ENCODE results near the gene PPID. TPM values are rescaled to one million over a fixed set of nuclear protein-coding genes. Genes with fewer than 3 reads are reported as not detected.

Gene PPID
- polyA plus RNA-seq, 1 donor from 2014 or later, result 65.2 TPM

DNA sequence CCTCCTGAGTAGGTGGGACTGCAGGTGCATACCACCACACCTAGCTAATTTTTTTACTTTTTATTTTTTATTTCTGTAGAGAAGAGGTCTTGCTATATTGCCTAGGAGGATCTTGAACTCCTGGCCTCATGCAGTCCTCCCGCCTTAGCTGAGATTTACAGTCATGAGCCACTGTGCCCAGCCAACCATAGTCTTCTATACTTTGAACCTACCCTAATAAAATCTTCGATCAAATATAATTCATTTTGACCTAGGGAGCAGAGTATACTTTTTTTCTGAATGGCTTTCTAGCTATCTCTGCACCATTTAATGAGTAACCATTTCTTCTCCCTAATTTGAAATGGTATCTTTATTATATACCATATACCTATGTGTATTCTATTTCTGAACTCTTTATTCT lies 44.4 kb downstream of the PPID start:
- Histone ChIP-seq H3K9me3 (ENCODE audit: low read length) (no peaks in the 10 kb centered on the region), H3F3A (ENCODE audit: insufficient read depth, low read length, poor library complexity, severe bottlenecking) (no peaks in the 10 kb centered on the region), H3K9me2 (ENCODE audit: insufficient read depth, low read length) (no peaks in the 10 kb centered on the region), H3K4me3 (ENCODE audit: low read length) (no peak overlapping the region), H2AFZ (ENCODE audit: low read depth, low read length) (no peak overlapping the region), H3K4me2 (ENCODE audit: low read length) (no peak overlapping the region), H3K27ac (ENCODE audit: low read length) (no peak overlapping the region), H3K79me2 (replicated peaks; ENCODE audit: insufficient read depth, low read length) (peaks cover under 1% of the 10 kb centered on the region), H4K20me1 (ENCODE audit: insufficient read depth) (no peaks in the 10 kb centered on the region), H3K36me3 (ENCODE audit: insufficient read depth, low read length) (no peaks in the 10 kb centered on the region), H3K9ac (ENCODE audit: low read length) (no peak overlapping the region), H3K27me3 (ENCODE audit: insufficient read depth, low read depth, low read length) (no peaks in the 10 kb centered on the region)
- TF ChIP-seq MXI1 (conservative IDR thresholded peaks at IDR 0.05; ENCODE audit: poor library complexity, severe bottlenecking), result no peak
- TF ChIP-seq, protein P1, sequence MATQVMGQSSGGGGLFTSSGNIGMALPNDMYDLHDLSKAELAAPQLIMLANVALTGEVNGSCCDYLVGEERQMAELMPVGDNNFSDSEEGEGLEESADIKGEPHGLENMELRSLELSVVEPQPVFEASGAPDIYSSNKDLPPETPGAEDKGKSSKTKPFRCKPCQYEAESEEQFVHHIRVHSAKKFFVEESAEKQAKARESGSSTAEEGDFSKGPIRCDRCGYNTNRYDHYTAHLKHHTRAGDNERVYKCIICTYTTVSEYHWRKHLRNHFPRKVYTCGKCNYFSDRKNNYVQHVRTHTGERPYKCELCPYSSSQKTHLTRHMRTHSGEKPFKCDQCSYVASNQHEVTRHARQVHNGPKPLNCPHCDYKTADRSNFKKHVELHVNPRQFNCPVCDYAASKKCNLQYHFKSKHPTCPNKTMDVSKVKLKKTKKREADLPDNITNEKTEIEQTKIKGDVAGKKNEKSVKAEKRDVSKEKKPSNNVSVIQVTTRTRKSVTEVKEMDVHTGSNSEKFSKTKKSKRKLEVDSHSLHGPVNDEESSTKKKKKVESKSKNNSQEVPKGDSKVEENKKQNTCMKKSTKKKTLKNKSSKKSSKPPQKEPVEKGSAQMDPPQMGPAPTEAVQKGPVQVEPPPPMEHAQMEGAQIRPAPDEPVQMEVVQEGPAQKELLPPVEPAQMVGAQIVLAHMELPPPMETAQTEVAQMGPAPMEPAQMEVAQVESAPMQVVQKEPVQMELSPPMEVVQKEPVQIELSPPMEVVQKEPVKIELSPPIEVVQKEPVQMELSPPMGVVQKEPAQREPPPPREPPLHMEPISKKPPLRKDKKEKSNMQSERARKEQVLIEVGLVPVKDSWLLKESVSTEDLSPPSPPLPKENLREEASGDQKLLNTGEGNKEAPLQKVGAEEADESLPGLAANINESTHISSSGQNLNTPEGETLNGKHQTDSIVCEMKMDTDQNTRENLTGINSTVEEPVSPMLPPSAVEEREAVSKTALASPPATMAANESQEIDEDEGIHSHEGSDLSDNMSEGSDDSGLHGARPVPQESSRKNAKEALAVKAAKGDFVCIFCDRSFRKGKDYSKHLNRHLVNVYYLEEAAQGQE (IDR thresholded peaks at IDR 0.05; ENCODE audit: borderline replicate concordance), result no peak
- TF ChIP-seq SMC3 (conservative IDR thresholded peaks at IDR 0.05; ENCODE audit: poor library complexity), result no peak
- no peak for TF ChIP-seq EP300 (conservative IDR thresholded peaks at IDR 0.05; ENCODE audit: poor library complexity, severe bottlenecking)
- no peak for TF ChIP-seq RAD21 (conservative IDR thresholded peaks at IDR 0.05)
- no peak for TF ChIP-seq TAF1 (IDR thresholded peaks at IDR 0.05; ENCODE audit: low read depth)
- TF ChIP-seq POLR2AphosphoS5 (IDR thresholded peaks at IDR 0.05), result no peak
- no peak for TF ChIP-seq EZH2 (IDR thresholded peaks at IDR 0.05; ENCODE audit: borderline replicate concordance, insufficient read depth, low read length, poor library complexity, severe bottlenecking)
- TF ChIP-seq, protein P2, sequence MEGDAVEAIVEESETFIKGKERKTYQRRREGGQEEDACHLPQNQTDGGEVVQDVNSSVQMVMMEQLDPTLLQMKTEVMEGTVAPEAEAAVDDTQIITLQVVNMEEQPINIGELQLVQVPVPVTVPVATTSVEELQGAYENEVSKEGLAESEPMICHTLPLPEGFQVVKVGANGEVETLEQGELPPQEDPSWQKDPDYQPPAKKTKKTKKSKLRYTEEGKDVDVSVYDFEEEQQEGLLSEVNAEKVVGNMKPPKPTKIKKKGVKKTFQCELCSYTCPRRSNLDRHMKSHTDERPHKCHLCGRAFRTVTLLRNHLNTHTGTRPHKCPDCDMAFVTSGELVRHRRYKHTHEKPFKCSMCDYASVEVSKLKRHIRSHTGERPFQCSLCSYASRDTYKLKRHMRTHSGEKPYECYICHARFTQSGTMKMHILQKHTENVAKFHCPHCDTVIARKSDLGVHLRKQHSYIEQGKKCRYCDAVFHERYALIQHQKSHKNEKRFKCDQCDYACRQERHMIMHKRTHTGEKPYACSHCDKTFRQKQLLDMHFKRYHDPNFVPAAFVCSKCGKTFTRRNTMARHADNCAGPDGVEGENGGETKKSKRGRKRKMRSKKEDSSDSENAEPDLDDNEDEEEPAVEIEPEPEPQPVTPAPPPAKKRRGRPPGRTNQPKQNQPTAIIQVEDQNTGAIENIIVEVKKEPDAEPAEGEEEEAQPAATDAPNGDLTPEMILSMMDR (IDR thresholded peaks at IDR 0.05; ENCODE audit: poor library complexity, severe bottlenecking), result no peak

DNA sequence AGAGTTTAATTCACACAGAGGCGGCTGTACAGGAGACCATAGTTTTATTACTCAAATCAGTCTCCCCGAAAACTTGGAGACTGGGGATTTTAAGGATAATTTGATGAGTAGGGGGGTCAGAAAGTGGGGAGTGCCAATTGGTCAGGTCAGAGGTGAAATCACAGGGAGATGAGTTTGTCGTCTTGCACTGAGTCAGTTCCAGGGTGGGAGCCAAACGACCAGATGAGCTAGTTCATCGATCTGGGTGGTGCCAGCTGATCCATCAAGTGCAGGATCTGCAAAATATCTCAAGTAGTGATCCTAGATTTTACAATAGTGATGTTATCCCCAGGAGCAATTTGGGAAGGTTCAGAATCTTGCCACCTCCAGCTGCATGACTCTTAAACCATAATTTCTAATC lies 47.1 kb downstream of the PPID start:
- no peak for TF ChIP-seq EZH2 (IDR thresholded peaks at IDR 0.05; ENCODE audit: borderline replicate concordance, insufficient read depth, low read length, poor library complexity, severe bottlenecking)
- no peak for TF ChIP-seq MXI1 (conservative IDR thresholded peaks at IDR 0.05; ENCODE audit: poor library complexity, severe bottlenecking)
- no peak for TF ChIP-seq SMC3 (conservative IDR thresholded peaks at IDR 0.05; ENCODE audit: poor library complexity)
- no peak for TF ChIP-seq EP300 (conservative IDR thresholded peaks at IDR 0.05; ENCODE audit: poor library complexity, severe bottlenecking)
- TF ChIP-seq POLR2AphosphoS5 (IDR thresholded peaks at IDR 0.05), result no peak
- TF ChIP-seq, protein P2 (IDR thresholded peaks at IDR 0.05; ENCODE audit: poor library complexity, severe bottlenecking), result no peak
- TF ChIP-seq RAD21 (conservative IDR thresholded peaks at IDR 0.05), result no peak
- TF ChIP-seq TAF1 (IDR thresholded peaks at IDR 0.05; ENCODE audit: low read depth), result no peak
- TF ChIP-seq, protein P1 (IDR thresholded peaks at IDR 0.05; ENCODE audit: borderline replicate concordance), result no peak
- Histone ChIP-seq H3K4me2 (ENCODE audit: low read length) (no peak overlapping the region), H3K9me2 (ENCODE audit: insufficient read depth, low read length) (no peaks in the 10 kb centered on the region), H3K36me3 (ENCODE audit: insufficient read depth, low read length) (no peaks in the 10 kb centered on the region), H3K4me3 (ENCODE audit: low read length) (no peak overlapping the region), H3K9me3 (ENCODE audit: low read length) (no peaks in the 10 kb centered on the region), H3K79me2 (replicated peaks; ENCODE audit: insufficient read depth, low read length) (peaks cover 7% of the 10 kb centered on the region), H3K9ac (ENCODE audit: low read length) (no peak overlapping the region), H3F3A (ENCODE audit: insufficient read depth, low read length, poor library complexity, severe bottlenecking) (no peaks in the 10 kb centered on the region), H3K27ac (ENCODE audit: low read length) (no peak overlapping the region), H4K20me1 (ENCODE audit: insufficient read depth) (no peaks in the 10 kb centered on the region), H2AFZ (ENCODE audit: low read depth, low read length) (no peak overlapping the region), H3K27me3 (ENCODE audit: insufficient read depth, low read depth, low read length) (no peaks in the 10 kb centered on the region)

Measured in neural cell (in vitro differentiated cells).